IPS-18a (cell line): ENCODE measurements around the gene EGF.

Experiments used
- H3K27ac ChIP-seq: one replicate; pipeline ENCODE4 v1.5.1; 2013; ENCODE audit warnings: low read length
- H3K27me3 ChIP-seq: one replicate; pipeline ENCODE4 v1.6.1; 2013; ENCODE audit warnings: mild to moderate bottlenecking, low read length; ENCODE audit not compliant: control insufficient read depth, insufficient read depth
- H3K36me3 ChIP-seq: one replicate; pipeline ENCODE4 v1.6.1; 2013; ENCODE audit warnings: low read depth, low read length; ENCODE audit not compliant: control insufficient read depth
- H3K4me1 ChIP-seq: one replicate; pipeline ENCODE4 v1.6.1; 2013; ENCODE audit warnings: low read depth, low read length; ENCODE audit not compliant: control insufficient read depth
- H3K4me3 ChIP-seq: one replicate; pipeline ENCODE4 v1.5.1; 2013; ENCODE audit warnings: low read length
- H3K9ac ChIP-seq: one replicate; pipeline ENCODE4 v1.6.1; 2013; ENCODE audit warnings: mild to moderate bottlenecking, low read length, moderate library complexity
- H3K9me3 ChIP-seq: one replicate; pipeline ENCODE4 v1.6.1; 2013; ENCODE audit warnings: low read depth, low read length; ENCODE audit not compliant: control insufficient read depth

EGF gene

GRCh38 chr4:109879081-109879480 lies 33.6 kb upstream of the EGF start:
- Histone ChIP-seq H3K9ac (no peak overlapping the region), H3K9me3 (no peaks in the 10 kb centered on the region), H3K27ac (no peak overlapping the region)

GRCh38 chr4:109879636-109880314 lies 32.9 kb upstream of the EGF start:
- Histone ChIP-seq H3K4me3 (no peak overlapping the region), H3K27ac (no peak overlapping the region), H3K27me3 (no peaks in the 10 kb centered on the region), H3K9ac (no peak overlapping the region), H3K9me3 (no peaks in the 10 kb centered on the region), H3K4me1 (no peaks in the 10 kb centered on the region), H3K36me3 (no peaks in the 10 kb centered on the region)

More at GRCh38 chr4:109879081-109879480, 33.6 kb upstream of the EGF start:
- Histone ChIP-seq H3K27me3 (no peaks in the 10 kb centered on the region), H3K4me1 (no peaks in the 10 kb centered on the region), H3K4me3 (no peak overlapping the region), H3K36me3 (no peaks in the 10 kb centered on the region)

- Histone ChIP-seq H3K9ac (no peak overlapping the region), H3K36me3 (no peaks in the 10 kb centered on the region), H3K4me1 (no peaks in the 10 kb centered on the region), H3K4me3 (no peak overlapping the region), H3K9me3 (no peaks in the 10 kb centered on the region), H3K27me3 (no peaks in the 10 kb centered on the region), H3K27ac (no peak overlapping the region)
Measured at GRCh38 chr4:109886303-109886702, 26.4 kb upstream of the EGF start.

- Histone ChIP-seq H3K27me3 (no peaks in the 10 kb centered on the region), H3K27ac (no peak overlapping the region), H3K4me1 (no peaks in the 10 kb centered on the region)
Measured at GRCh38 chr4:109887071-109887470, 25.6 kb upstream of the EGF start.

GRCh38 chr4:109890076-109890475 lies 22.6 kb upstream of the EGF start:
- no peaks in the 10 kb centered on the region for H3K36me3 ChIP-seq
- no peaks in the 10 kb centered on the region for H3K27me3 ChIP-seq
- no peak overlapping the region for H3K9ac ChIP-seq
- H3K9me3 ChIP-seq, result no peaks in the 10 kb centered on the region
- no peak overlapping the region for H3K27ac ChIP-seq
- H3K4me1 ChIP-seq, result no peaks in the 10 kb centered on the region
- H3K4me3 ChIP-seq, result no peak overlapping the region

More at GRCh38 chr4:109887071-109887470, 25.6 kb upstream of the EGF start:
- Histone ChIP-seq H3K9me3 (no peaks in the 10 kb centered on the region), H3K9ac (no peak overlapping the region), H3K4me3 (no peak overlapping the region), H3K36me3 (no peaks in the 10 kb centered on the region)

- peaks cover 10% of the 10 kb centered on the region for H3K9me3 ChIP-seq
- no peak overlapping the region for H3K4me3 ChIP-seq
- no peak overlapping the region for H3K9ac ChIP-seq
- no peak overlapping the region for H3K27ac ChIP-seq
- H3K27me3 ChIP-seq, result no peaks in the 10 kb centered on the region
- H3K36me3 ChIP-seq, result no peaks in the 10 kb centered on the region
- H3K4me1 ChIP-seq, result no peaks in the 10 kb centered on the region
Measured at GRCh38 chr4:109902559-109903251, 10.0 kb upstream of the EGF start.

- Histone ChIP-seq H3K9me3 (no peaks in the 10 kb centered on the region), H3K27me3 (no peaks in the 10 kb centered on the region), H3K27ac (no peak overlapping the region), H3K36me3 (no peaks in the 10 kb centered on the region), H3K4me3 (no peak overlapping the region), H3K9ac (no peak overlapping the region), H3K4me1 (peaks cover 11% of the 10 kb centered on the region)
Measured at GRCh38 chr4:109908731-109909130, 4.0 kb upstream of the EGF start.

- Histone ChIP-seq H3K36me3 (no peaks in the 10 kb centered on the region), H3K4me3 (no peak overlapping the region), H3K9me3 (no peaks in the 10 kb centered on the region), H3K27me3 (no peaks in the 10 kb centered on the region), H3K9ac (no peak overlapping the region), H3K27ac (no peak overlapping the region), H3K4me1 (peaks cover 11% of the 10 kb centered on the region)
Measured at GRCh38 chr4:109910256-109910655, 2.4 kb upstream of the EGF start.

GRCh38 chr4:109913596-109914241 lies 1.0 kb downstream of the EGF start:
- no peaks in the 10 kb centered on the region for H3K9me3 ChIP-seq
- H3K4me3 ChIP-seq, result peak overlapping the region; percentile 9
- H3K27me3 ChIP-seq, result no peaks in the 10 kb centered on the region
- no peaks in the 10 kb centered on the region for H3K36me3 ChIP-seq
- peaks cover 11% of the 10 kb centered on the region for H3K4me1 ChIP-seq
- H3K9ac ChIP-seq, result no peak overlapping the region
- no peak overlapping the region for H3K27ac ChIP-seq

- no peaks in the 10 kb centered on the region for H3K9me3 ChIP-seq
- H3K27me3 ChIP-seq, result no peaks in the 10 kb centered on the region
- H3K9ac ChIP-seq, result no peak overlapping the region
- no peak overlapping the region for H3K4me3 ChIP-seq
- H3K27ac ChIP-seq, result no peak overlapping the region
- H3K4me1 ChIP-seq, result peaks cover 11% of the 10 kb centered on the region
- H3K36me3 ChIP-seq, result no peaks in the 10 kb centered on the region
Measured at GRCh38 chr4:109914322-109914721, 1.6 kb downstream of the EGF start.

GRCh38 chr4:109915385-109916026 lies 2.8 kb downstream of the EGF start:
- Histone ChIP-seq H3K4me3 (no peak overlapping the region), H3K4me1 (peaks cover 11% of the 10 kb centered on the region), H3K27me3 (no peaks in the 10 kb centered on the region), H3K9ac (no peak overlapping the region), H3K36me3 (no peaks in the 10 kb centered on the region), H3K27ac (no peak overlapping the region), H3K9me3 (no peaks in the 10 kb centered on the region)
